HS-5 (cell line): ENCODE results near the gene FAT3.

Experiments
- DNase-seq: peaks from one replicate; pipeline ENCODE4 v3.0.0-alpha.2; 2012; ENCODE audit warnings: low read depth

Gene FAT3

GRCh38 chr11:92224407-92225124 is at the start of gene FAT3:
Gene FAT3 (plus strand): TSS chr11:92224818. CDS start chr11:92352113, 127,295 bp downstream.
- DNase-seq, result no peak

GRCh38 chr11:92179017-92179670 is 45.5 kb upstream of the FAT3 start:
- DNase-seq, result no peak

GRCh38 chr11:92180226-92180625 is 44.4 kb upstream of the FAT3 start:
- DNase-seq, result no peak

GRCh38 chr11:92180664-92181251 is 43.9 kb upstream of the FAT3 start:
- DNase-seq, result no peak

- DNase-seq, result no peak
These were observed 33.9 kb upstream of the FAT3 start for GRCh38 chr11:92190535-92191206.

- no peak for DNase-seq
These were observed 32.5 kb upstream of the FAT3 start for GRCh38 chr11:92192141-92192540.

- no peak for DNase-seq
These were observed 26.4 kb upstream of the FAT3 start for GRCh38 chr11:92198268-92198667.

GRCh38 chr11:92199991-92200390 is 24.6 kb upstream of the FAT3 start:
- no peak for DNase-seq

GRCh38 chr11:92204731-92205130 is 19.9 kb upstream of the FAT3 start:
- DNase-seq, result no peak

GRCh38 chr11:92206441-92206840 is 18.2 kb upstream of the FAT3 start:
- DNase-seq, result no peak

GRCh38 chr11:92211576-92212167 is 12.9 kb upstream of the FAT3 start:
- DNase-seq, result no peak

- no peak for DNase-seq
These were observed 12.1 kb upstream of the FAT3 start for GRCh38 chr11:92212530-92212929.

- no peak for DNase-seq
These were observed 7.8 kb upstream of the FAT3 start for GRCh38 chr11:92216789-92217188.

- no peak for DNase-seq
These were observed 5.1 kb upstream of the FAT3 start for GRCh38 chr11:92219476-92219875.

GRCh38 chr11:92222701-92223100 is 1.9 kb upstream of the FAT3 start:
- no peak for DNase-seq

- DNase-seq, result no peak
These were observed 588 bp upstream of the FAT3 start for GRCh38 chr11:92224054-92224406.

- no peak for DNase-seq
These were observed 528 bp downstream of the FAT3 start for GRCh38 chr11:92225125-92225567.

- no peak for DNase-seq
These were observed 1.1 kb downstream of the FAT3 start for GRCh38 chr11:92225568-92226330.

- no peak for DNase-seq
These were observed 2.0 kb downstream of the FAT3 start for GRCh38 chr11:92226331-92227229.

- no peak for DNase-seq
These were observed 2.7 kb downstream of the FAT3 start for GRCh38 chr11:92227230-92227814.
